ENCODE measurements around the gene BTN1A1. TPM values are rescaled to one million over a fixed set of nuclear protein-coding genes. Genes with fewer than 3 reads are reported as not detected.
"Not testable (repeated sequence)": the region's sequence is repeated elsewhere in the genome, so short reads cannot be mapped to it uniquely, and the experiment has no call there.

BTN1A1 gene
- total RNA-seq, 1 donor: not detected

DNA sequence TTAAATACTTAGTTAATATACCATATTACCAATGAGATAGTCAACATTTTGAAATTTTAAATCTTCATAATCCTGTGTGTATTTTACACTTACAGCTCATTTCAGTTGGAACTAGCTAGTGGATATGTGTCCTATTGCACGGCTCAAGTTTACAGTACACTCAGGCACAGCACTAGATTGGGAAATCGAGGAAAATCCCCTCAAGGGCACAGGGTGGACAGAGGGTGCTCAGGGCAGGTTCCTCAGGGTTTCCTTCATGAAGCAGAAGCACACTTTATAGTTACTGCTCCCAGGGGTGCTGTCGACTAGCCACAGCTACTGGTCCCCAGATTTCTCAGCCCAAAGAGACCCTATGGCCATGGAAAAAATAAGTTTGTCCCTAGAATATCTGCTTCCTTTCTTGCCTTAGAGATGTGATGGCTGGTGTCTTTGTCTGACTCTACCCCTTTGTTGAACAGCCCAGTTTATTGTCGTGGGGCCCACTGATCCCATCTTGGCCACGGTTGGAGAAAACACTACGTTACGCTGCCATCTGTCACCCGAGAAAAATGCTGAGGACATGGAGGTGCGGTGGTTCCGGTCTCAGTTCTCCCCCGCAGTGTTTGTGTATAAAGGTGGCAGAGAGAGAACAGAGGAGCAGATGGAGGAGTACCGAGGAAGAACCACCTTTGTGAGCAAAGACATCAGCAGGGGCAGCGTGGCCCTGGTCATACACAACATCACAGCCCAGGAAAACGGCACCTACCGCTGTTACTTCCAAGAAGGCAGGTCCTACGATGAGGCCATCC is 40.9 kb upstream of the BTN1A1 start:
- DNase-seq (ENCODE audit: low read depth): peak; percentile 14
- TF ChIP-seq, protein P1, sequence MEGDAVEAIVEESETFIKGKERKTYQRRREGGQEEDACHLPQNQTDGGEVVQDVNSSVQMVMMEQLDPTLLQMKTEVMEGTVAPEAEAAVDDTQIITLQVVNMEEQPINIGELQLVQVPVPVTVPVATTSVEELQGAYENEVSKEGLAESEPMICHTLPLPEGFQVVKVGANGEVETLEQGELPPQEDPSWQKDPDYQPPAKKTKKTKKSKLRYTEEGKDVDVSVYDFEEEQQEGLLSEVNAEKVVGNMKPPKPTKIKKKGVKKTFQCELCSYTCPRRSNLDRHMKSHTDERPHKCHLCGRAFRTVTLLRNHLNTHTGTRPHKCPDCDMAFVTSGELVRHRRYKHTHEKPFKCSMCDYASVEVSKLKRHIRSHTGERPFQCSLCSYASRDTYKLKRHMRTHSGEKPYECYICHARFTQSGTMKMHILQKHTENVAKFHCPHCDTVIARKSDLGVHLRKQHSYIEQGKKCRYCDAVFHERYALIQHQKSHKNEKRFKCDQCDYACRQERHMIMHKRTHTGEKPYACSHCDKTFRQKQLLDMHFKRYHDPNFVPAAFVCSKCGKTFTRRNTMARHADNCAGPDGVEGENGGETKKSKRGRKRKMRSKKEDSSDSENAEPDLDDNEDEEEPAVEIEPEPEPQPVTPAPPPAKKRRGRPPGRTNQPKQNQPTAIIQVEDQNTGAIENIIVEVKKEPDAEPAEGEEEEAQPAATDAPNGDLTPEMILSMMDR (IDR thresholded peaks at IDR 0.05; ENCODE audit: insufficient read depth, low read length): no peak
- H3K4me3 ChIP-seq (ENCODE audit: low read depth, low read length): peak overlapping the region; percentile 54

DNA sequence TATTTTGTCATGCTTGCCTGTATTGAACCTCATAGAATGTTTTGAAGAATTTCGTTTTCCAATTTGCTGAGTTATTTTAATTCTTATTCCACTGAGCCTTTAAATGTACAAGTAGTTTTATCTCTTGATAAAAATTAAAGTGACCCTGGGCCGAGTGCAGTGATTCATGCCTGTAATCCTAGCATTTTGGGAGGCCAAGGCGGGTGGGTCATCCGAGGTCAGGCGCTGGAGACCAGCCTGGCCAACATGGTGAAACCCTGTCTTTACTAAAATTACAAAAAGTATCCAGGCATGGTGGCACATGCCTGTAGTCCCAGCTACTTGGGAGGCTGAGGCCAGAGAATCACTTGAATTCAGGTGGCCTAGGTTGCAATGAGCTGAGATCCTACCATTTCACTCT is 38.8 kb upstream of the BTN1A1 start:
- DNase-seq (ENCODE audit: low read depth); H3K4me3 ChIP-seq (ENCODE audit: low read depth, low read length): not testable (repeated sequence)

DNA sequence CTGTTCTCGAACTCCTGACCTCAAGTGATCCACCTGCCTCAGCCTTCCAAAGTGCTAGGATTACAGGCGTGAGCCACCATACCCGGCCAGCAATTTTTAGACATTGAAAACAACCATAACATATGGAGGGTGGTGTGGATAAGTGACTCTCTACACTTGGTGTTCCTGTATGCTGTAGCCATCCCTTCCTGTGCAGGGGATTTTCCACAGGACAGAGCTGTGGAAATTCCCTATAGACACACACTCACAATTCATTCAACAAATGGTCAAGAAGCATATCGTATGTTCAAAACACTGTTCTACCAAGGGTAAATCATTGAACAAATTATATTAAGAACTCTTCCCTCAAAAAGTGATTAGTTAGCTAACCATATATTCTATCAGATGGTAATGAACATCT is 36.1 kb upstream of the BTN1A1 start:
- H3K4me3 ChIP-seq (ENCODE audit: low read depth, low read length): no peak overlapping the region
- no peak for DNase-seq (ENCODE audit: low read depth)
- TF ChIP-seq, protein P1 (IDR thresholded peaks at IDR 0.05; ENCODE audit: insufficient read depth, low read length): no peak

DNA sequence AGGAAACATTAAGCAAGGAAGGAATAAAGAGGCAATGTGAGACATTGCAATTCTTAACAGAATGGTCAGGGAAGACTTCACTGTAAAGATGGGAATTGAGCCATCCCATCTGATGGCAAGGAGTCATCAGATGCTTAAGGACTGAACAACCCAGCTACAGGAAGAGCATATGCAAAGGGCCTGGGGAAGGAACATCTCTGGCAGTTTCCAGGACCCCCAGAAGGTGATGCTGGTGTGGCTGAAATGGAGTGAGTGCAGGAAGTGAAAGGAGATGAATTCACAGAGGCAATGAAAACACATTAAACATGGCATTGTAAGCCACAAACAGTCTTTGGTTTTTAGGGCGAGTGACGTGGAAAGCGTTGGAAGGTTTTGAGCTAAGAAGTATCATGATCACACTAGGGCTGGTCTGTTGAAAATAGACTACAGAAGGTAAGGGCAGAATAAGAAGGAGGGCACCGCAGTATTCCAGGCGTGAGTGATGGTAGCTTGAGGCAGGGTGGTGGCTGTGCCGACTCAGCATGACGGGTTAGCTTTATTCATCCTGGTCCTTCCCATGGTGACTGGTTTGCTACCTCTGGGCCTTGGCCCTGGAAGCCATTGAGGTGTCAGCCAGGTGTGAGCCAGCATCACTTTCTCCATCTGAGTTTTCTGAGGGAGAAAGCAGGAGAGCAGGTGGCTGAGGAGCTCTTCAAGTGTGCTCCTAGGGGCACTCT is 35.5 kb upstream of the BTN1A1 start:
- no peak overlapping the region for H3K4me3 ChIP-seq (ENCODE audit: low read depth, low read length)
- TF ChIP-seq, protein P1 (IDR thresholded peaks at IDR 0.05; ENCODE audit: insufficient read depth, low read length): no peak
- no peak for DNase-seq (ENCODE audit: low read depth)

DNA sequence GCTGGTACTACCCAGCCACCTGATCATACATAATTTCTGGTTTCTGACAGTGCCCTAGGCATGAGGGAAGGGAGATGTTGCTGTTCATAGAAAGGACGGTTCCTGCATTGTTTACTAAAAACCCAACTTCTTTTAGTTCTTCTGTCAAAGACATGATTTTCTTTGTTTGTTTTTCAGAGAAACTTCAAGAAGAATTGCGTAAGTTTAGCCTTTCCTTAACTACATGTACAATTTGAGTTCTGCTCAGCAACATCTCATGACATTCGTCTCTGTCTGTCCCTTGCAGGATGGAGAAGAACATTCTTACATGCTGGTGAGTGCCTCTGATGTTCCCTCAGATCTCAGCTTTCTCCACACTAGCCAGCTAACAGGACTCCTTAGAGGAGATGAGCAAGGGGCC is 34.3 kb upstream of the BTN1A1 start:
- H3K4me3 ChIP-seq (ENCODE audit: low read depth, low read length): no peak overlapping the region
- TF ChIP-seq, protein P1 (IDR thresholded peaks at IDR 0.05; ENCODE audit: insufficient read depth, low read length): no peak
- no peak for DNase-seq (ENCODE audit: low read depth)

DNA sequence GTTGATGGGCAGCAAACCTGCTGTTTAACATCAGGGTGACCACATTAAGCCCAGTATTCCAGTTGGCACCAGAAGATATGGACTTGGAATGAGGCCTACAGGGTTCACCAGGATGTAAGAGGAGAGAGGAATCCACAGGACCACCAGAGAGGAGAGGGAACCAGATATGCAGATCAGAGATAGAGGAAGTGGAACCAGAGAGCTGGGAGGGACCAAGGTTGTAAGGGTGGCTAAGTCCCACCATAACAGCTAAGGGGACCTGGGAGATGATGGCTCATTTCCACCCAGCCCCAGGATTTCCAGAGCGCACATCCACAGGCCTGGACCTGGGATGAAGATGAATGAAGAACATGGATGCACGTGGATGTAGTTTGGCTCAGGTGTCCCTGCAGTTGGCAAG is 31.3 kb upstream of the BTN1A1 start:
- no peak overlapping the region for H3K4me3 ChIP-seq (ENCODE audit: low read depth, low read length)
- TF ChIP-seq, protein P1 (IDR thresholded peaks at IDR 0.05; ENCODE audit: insufficient read depth, low read length): no peak
- no peak for DNase-seq (ENCODE audit: low read depth)

DNA sequence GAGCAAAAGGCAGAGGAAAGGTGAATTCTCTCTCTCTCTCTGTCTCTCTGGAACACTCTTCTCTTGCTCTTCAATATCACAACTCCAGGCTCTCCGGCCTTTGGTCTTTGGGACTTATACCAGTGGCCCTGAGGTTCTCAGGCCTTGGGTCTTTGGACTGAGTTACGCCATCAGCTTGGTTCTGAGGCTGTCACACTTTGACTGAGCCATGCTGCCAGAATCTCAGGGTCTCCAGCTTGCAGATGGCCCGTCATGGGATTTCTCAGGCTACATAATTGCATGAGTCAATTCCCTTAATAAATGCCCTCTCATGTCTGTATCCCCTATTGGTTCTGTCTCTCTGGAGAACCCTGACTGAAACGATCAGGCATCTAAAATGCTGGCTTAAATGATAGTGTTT is 29.5 kb upstream of the BTN1A1 start:
- no peak overlapping the region for H3K4me3 ChIP-seq (ENCODE audit: low read depth, low read length)
- TF ChIP-seq, protein P1 (IDR thresholded peaks at IDR 0.05; ENCODE audit: insufficient read depth, low read length): no peak
- no peak for DNase-seq (ENCODE audit: low read depth)
